Measurements from ENCODE around the gene SMIM41.

The SMIM41 gene

GRCh38 chr12:52063981-52064649 lies 15.4 kb upstream of the SMIM41 start:
- DNase-seq = no peak

GRCh38 chr12:52066346-52067080 lies 13.0 kb upstream of the SMIM41 start:
- DNase-seq = no peak

GRCh38 chr12:52067081-52067374 lies 12.5 kb upstream of the SMIM41 start:
- no peak for DNase-seq

- peak; percentile 86 for DNase-seq
These were observed 9.9 kb upstream of the SMIM41 start, which contains the start of gene ATG101 for GRCh38 chr12:52069327-52070184. TSS of gene ATG101 (plus strand) at chr12:52069978. CDS start at chr12:52073651, 3,673 bp downstream.

GRCh38 chr12:52070185-52070925 lies 9.1 kb upstream of the SMIM41 start:
- DNase-seq = no peak

- peak; percentile 39 for DNase-seq
These were observed 5.7 kb upstream of the SMIM41 start for GRCh38 chr12:52073531-52074381.

- DNase-seq = no peak
These were observed 4.4 kb upstream of the SMIM41 start for GRCh38 chr12:52074971-52075724.

- DNase-seq = no peak
These were observed 2.7 kb upstream of the SMIM41 start for GRCh38 chr12:52076811-52077210.

- DNase-seq = no peak
These were observed 1.2 kb upstream of the SMIM41 start for GRCh38 chr12:52078276-52078675.

- DNase-seq = no peak
These were observed 1.1 kb downstream of the SMIM41 start for GRCh38 chr12:52080403-52081251.

- peak; percentile 78 for DNase-seq
These were observed 1.8 kb downstream of the SMIM41 start for GRCh38 chr12:52081263-52081733.

GRCh38 chr12:52082026-52082668 lies 2.6 kb downstream of the SMIM41 start:
- DNase-seq = no peak

- DNase-seq = no peak
These were observed 3.1 kb downstream of the SMIM41 start for GRCh38 chr12:52082669-52082987.

- peak; percentile 43 for DNase-seq
These were observed 3.6 kb downstream of the SMIM41 start for GRCh38 chr12:52082988-52083637.

- DNase-seq = no peak
These were observed 4.1 kb downstream of the SMIM41 start for GRCh38 chr12:52083638-52083996.

- no peak for DNase-seq
These were observed 5.2 kb downstream of the SMIM41 start for GRCh38 chr12:52084491-52085231.

GRCh38 chr12:52085682-52086180 lies 6.2 kb downstream of the SMIM41 start:
- no peak for DNase-seq

GRCh38 chr12:52086366-52086765 lies 6.9 kb downstream of the SMIM41 start:
- DNase-seq = peak; percentile 18

All from NCI-H1092 (cell line).